HG02763 (cell line): ENCODE results near the gene TUBB1.

ENCODE experiments used
- ATAC-seq: cut with Tn5 transposase; IDR thresholded peaks from one replicate; pipeline ENCODE4 v1.9.1; 2021; ENCODE audit warnings: mild to moderate bottlenecking, moderate library complexity; ENCODE audit not compliant: unreplicated experiment

TUBB1 gene

GRCh38 chr20:59074456-59074855 lies 55.2 kb downstream of the TUBB1 start:
- no peak for ATAC-seq

GRCh38 chr20:59075934-59076508 lies 56.8 kb downstream of the TUBB1 start:
- no peak for ATAC-seq
